Inflammatory macrophage treated with lipopolysaccharide for 1 hour (primary cell): ENCODE measurements around the gene TOP1.

ENCODE experiments used
- DNase-seq, 2 donors: peaks; one replicate each; pipeline ENCODE4 v3.0.0-alpha.2; 2020 to 2022

TOP1 gene

GRCh38 chr20:41133709-41134361 is 105.2 kb downstream of the TOP1 start:
- DNase-seq, result peak; percentile 48 to 81

GRCh38 chr20:41134362-41135186 is 106.0 kb downstream of the TOP1 start:
- DNase-seq, result no peak

GRCh38 chr20:41135187-41135887 is 106.7 kb downstream of the TOP1 start:
- no peak for DNase-seq

GRCh38 chr20:41135888-41136679 is 107.5 kb downstream of the TOP1 start:
- DNase-seq, result no peak

- peak; percentile 51 to 77 for DNase-seq
These were observed 108.3 kb downstream of the TOP1 start, which contains the start of gene PLCG1 for GRCh38 chr20:41136680-41137613. TSS of gene PLCG1 (plus strand) at chr20:41137543. CDS start at chr20:41137642, 99 bp downstream.

GRCh38 chr20:41137614-41138474 is 109.2 kb downstream of the TOP1 start:
- DNase-seq, result no peak

GRCh38 chr20:41138475-41139226 is 110.0 kb downstream of the TOP1 start:
- no peak for DNase-seq

GRCh38 chr20:41139227-41140093 is 110.8 kb downstream of the TOP1 start:
- no peak for DNase-seq

GRCh38 chr20:41140226-41141133 is 111.9 kb downstream of the TOP1 start:
- no peak for DNase-seq

GRCh38 chr20:41141153-41141815 is 112.7 kb downstream of the TOP1 start:
- no peak for DNase-seq

GRCh38 chr20:41142245-41142644 is 113.6 kb downstream of the TOP1 start:
- DNase-seq, result no peak

GRCh38 chr20:41142919-41143318 is 114.3 kb downstream of the TOP1 start:
- no peak for DNase-seq

GRCh38 chr20:41143354-41143753 is 114.7 kb downstream of the TOP1 start:
- no peak for DNase-seq

GRCh38 chr20:41145317-41145716 is 116.7 kb downstream of the TOP1 start:
- no peak for DNase-seq

- DNase-seq, result no peak
These were observed 117.4 kb downstream of the TOP1 start for GRCh38 chr20:41145821-41146620.

GRCh38 chr20:41147767-41148191 is 119.2 kb downstream of the TOP1 start:
- no peak for DNase-seq
